OCI-LY7 (cell line): ENCODE data around the gene METTL27.

Source experiments
- CTCF ChIP-seq: fragments of 200-600 bp; sonication (generic); conservative IDR thresholded peaks from 2 replicates; pipeline ENCODE4 v1.5.1; 2014; ENCODE audit warnings: mild to moderate bottlenecking, antibody characterized with exemption, low read length, moderate library complexity, mixed read lengths
- EZH2phosphoT487 ChIP-seq: fragments of 200-600 bp; sonication (generic); IDR thresholded peaks from 2 replicates; pipeline ENCODE4 v1.6.1; 2018; ENCODE audit warnings: low read depth, borderline replicate concordance, mild to moderate bottlenecking, mixed run types, antibody characterized with exemption, low read length, moderate library complexity, mixed read lengths

GRCh38 chr7:73828107-73828803 is 14.1 kb downstream of the METTL27 start:
- TF ChIP-seq CTCF (no peak), EZH2phosphoT487 (no peak)
